ENCODE measurements around the gene P2RY6. TPM values are rescaled to one million over a fixed set of nuclear protein-coding genes. Genes with fewer than 3 reads are reported as not detected.

The P2RY6 gene
- total RNA-seq, 5 donors from 2014 or later (not counting 1 experiment from before 2014, with no cell fraction given) = 1.4 TPM; not detected in 4

- Histone ChIP-seq H3K9me3 (no peaks in the 10 kb centered on the region), H3K27ac (ENCODE audit: low read length) (no peak overlapping the region), H3K4me3 (ENCODE audit: control insufficient read depth in 1 of 2, extremely low read depth in 1 of 2, low read length in 1 of 2) (no peak overlapping the region), H3K36me3 (ENCODE audit: control insufficient read depth in 2 of 2, extremely low read depth in 1 of 2, insufficient read depth in 1 of 2, low read length in 1 of 2) (no peaks in the 10 kb centered on the region), H3K4me1 (ENCODE audit: control insufficient read depth in 1 of 2, extremely low read depth in 1 of 2, insufficient read depth in 2 of 2, low read length in 2 of 2) (peaks cover 3 to 12% of the 10 kb centered on the region in 2 experiments), H3K27me3 (replicated peaks in 1 of 2; ENCODE audit: control insufficient read depth in 2 of 2, extremely low read depth in 1 of 2, insufficient read depth in 2 of 2, low read length in 1 of 2) (peaks cover 0 to 15% of the 10 kb centered on the region in 2 experiments)
- 100% methylated on average over 3 of the region's 4 CpGs for WGBS (ENCODE audit: insufficient coverage)
- Mint-ChIP-seq H3K9me3 (no peaks in the 10 kb centered on the region), H3K4me1 (peaks cover 13 to 16% (median 14%) of the 10 kb centered on the region in 3 donors), H3K4me3 (no peak overlapping the region), H3K36me3 (no peaks in the 10 kb centered on the region), H3K27ac (no peak overlapping the region), H3K27me3 (peaks cover 0 to 12% of the 10 kb centered on the region in 2 donors)
- CTCF ChIA-PET = interaction anchor here in 1 of 2 donors (0.6 kb wide), 1 partner anchor 59 kb away, joined by 3 read pairs; no protein-coding TSS in a partner anchor
- DNase-seq (no peak), ATAC-seq (replicated peaks in 1 of 4) (no peak)
- POLR2A ChIA-PET = no interaction called here
Measured at GRCh38 chr11:73290536-73290935, 18.4 kb downstream of the P2RY6 start.

- DNase-seq (no peak), ATAC-seq (replicated peaks in 1 of 4) (no peak)
- Mint-ChIP-seq H3K36me3 (no peaks in the 10 kb centered on the region), H3K27ac (no peak overlapping the region), H3K27me3 (peaks cover 0 to 12% of the 10 kb centered on the region in 2 donors), H3K4me3 (no peak overlapping the region), H3K4me1 (peaks cover 13 to 16% (median 14%) of the 10 kb centered on the region in 3 donors), H3K9me3 (no peaks in the 10 kb centered on the region)
- no peaks in the 10 kb centered on the region for H3K36me3 ChIP-seq (ENCODE audit: control insufficient read depth in 2 of 2, extremely low read depth in 1 of 2, insufficient read depth in 1 of 2, low read length in 1 of 2)
- H3K27me3 ChIP-seq (replicated peaks in 1 of 2; ENCODE audit: control insufficient read depth in 2 of 2, extremely low read depth in 1 of 2, insufficient read depth in 2 of 2, low read length in 1 of 2) = peaks cover 0 to 19% of the 10 kb centered on the region in 2 experiments
- 58% methylated on average over 3 of the region's 3 CpGs for WGBS (ENCODE audit: insufficient coverage)
- ChIA-PET POLR2A (no interaction called here), CTCF (no interaction called here)
- H3K9me3 ChIP-seq = no peaks in the 10 kb centered on the region
- peaks cover 3 to 12% of the 10 kb centered on the region in 2 experiments for H3K4me1 ChIP-seq (ENCODE audit: control insufficient read depth in 1 of 2, extremely low read depth in 1 of 2, insufficient read depth in 2 of 2, low read length in 2 of 2)
- no peak overlapping the region for H3K27ac ChIP-seq (ENCODE audit: low read length)
- H3K4me3 ChIP-seq (ENCODE audit: control insufficient read depth in 1 of 2, extremely low read depth in 1 of 2, low read length in 1 of 2) = no peak overlapping the region
Measured at GRCh38 chr11:73291196-73291595, 19.1 kb downstream of the P2RY6 start.

GRCh38 chr11:73291781-73292524, 19.8 kb downstream of the P2RY6 start:
- ChIA-PET CTCF (interaction anchor here in 1 of 2 donors (0.5 kb wide), 1 partner anchor 340 kb away, joined by 4 read pairs; no protein-coding TSS in a partner anchor), POLR2A (no interaction called here)
- H3K27ac Mint-ChIP-seq = no peak overlapping the region
- Histone ChIP-seq H3K36me3 (ENCODE audit: control insufficient read depth in 2 of 2, extremely low read depth in 1 of 2, insufficient read depth in 1 of 2, low read length in 1 of 2) (no peaks in the 10 kb centered on the region), H3K27me3 (replicated peaks in 1 of 2; ENCODE audit: control insufficient read depth in 2 of 2, extremely low read depth in 1 of 2, insufficient read depth in 2 of 2, low read length in 1 of 2) (peaks cover 0 to 27% of the 10 kb centered on the region in 2 experiments), H3K4me3 (ENCODE audit: control insufficient read depth in 1 of 2, extremely low read depth in 1 of 2, low read length in 1 of 2) (no peak overlapping the region), H3K27ac (ENCODE audit: low read length) (no peak overlapping the region), H3K4me1 (ENCODE audit: control insufficient read depth in 1 of 2, extremely low read depth in 1 of 2, insufficient read depth in 2 of 2, low read length in 2 of 2) (peaks cover 3 to 12% of the 10 kb centered on the region in 2 experiments), H3K9me3 (no peaks in the 10 kb centered on the region)
- H3K4me1 Mint-ChIP-seq = peaks cover 13 to 16% (median 14%) of the 10 kb centered on the region in 3 donors
- DNase-seq (no peak), ATAC-seq (replicated peaks in 1 of 4) (no peak)
- no peaks in the 10 kb centered on the region for H3K36me3 Mint-ChIP-seq
- WGBS (ENCODE audit: insufficient coverage) = 85% methylated on average over 5 of the region's 12 CpGs
- peaks cover 5 to 15% of the 10 kb centered on the region in 2 donors for H3K27me3 Mint-ChIP-seq
- H3K9me3 Mint-ChIP-seq = no peaks in the 10 kb centered on the region
- H3K4me3 Mint-ChIP-seq = no peak overlapping the region

GRCh38 chr11:73292525-73292894, 20.4 kb downstream of the P2RY6 start:
- no peak overlapping the region for H3K27ac Mint-ChIP-seq
- no CpG with 5 or more reads among the region's 5 CpGs for WGBS (ENCODE audit: insufficient coverage)
- DNase-seq = no peak
- H3K36me3 Mint-ChIP-seq = no peaks in the 10 kb centered on the region
- Histone ChIP-seq H3K36me3 (ENCODE audit: control insufficient read depth in 2 of 2, extremely low read depth in 1 of 2, insufficient read depth in 1 of 2, low read length in 1 of 2) (no peaks in the 10 kb centered on the region), H3K27me3 (replicated peaks in 1 of 2; ENCODE audit: control insufficient read depth in 2 of 2, extremely low read depth in 1 of 2, insufficient read depth in 2 of 2, low read length in 1 of 2) (peaks cover 0 to 29% of the 10 kb centered on the region in 2 experiments), H3K27ac (ENCODE audit: low read length) (no peak overlapping the region), H3K4me1 (ENCODE audit: control insufficient read depth in 1 of 2, extremely low read depth in 1 of 2, insufficient read depth in 2 of 2, low read length in 2 of 2) (peaks cover 3 to 12% of the 10 kb centered on the region in 2 experiments), H3K9me3 (no peaks in the 10 kb centered on the region), H3K4me3 (ENCODE audit: control insufficient read depth in 1 of 2, extremely low read depth in 1 of 2, low read length in 1 of 2) (no peak overlapping the region)
- peaks cover 13 to 16% (median 14%) of the 10 kb centered on the region in 3 donors for H3K4me1 Mint-ChIP-seq
- POLR2A ChIA-PET = no interaction called here
- H3K9me3 Mint-ChIP-seq = no peaks in the 10 kb centered on the region
- no peak for ATAC-seq (replicated peaks in 1 of 4)
- peaks cover 9 to 15% of the 10 kb centered on the region in 2 donors for H3K27me3 Mint-ChIP-seq
- CTCF ChIA-PET = no interaction called here
- no peak overlapping the region for H3K4me3 Mint-ChIP-seq

GRCh38 chr11:73293356-73293936, 21.3 kb downstream of the P2RY6 start:
- WGBS (ENCODE audit: insufficient coverage) = 84% methylated on average over 2 of the region's 4 CpGs
- Histone ChIP-seq H3K9me3 (no peaks in the 10 kb centered on the region), H3K27me3 (replicated peaks in 1 of 2; ENCODE audit: control insufficient read depth in 2 of 2, extremely low read depth in 1 of 2, insufficient read depth in 2 of 2, low read length in 1 of 2) (peaks cover 0 to 38% of the 10 kb centered on the region in 2 experiments), H3K27ac (ENCODE audit: low read length) (no peak overlapping the region), H3K4me1 (ENCODE audit: control insufficient read depth in 1 of 2, extremely low read depth in 1 of 2, insufficient read depth in 2 of 2, low read length in 2 of 2) (peaks cover 3 to 12% of the 10 kb centered on the region in 2 experiments), H3K36me3 (ENCODE audit: control insufficient read depth in 2 of 2, extremely low read depth in 1 of 2, insufficient read depth in 1 of 2, low read length in 1 of 2) (no peaks in the 10 kb centered on the region), H3K4me3 (ENCODE audit: control insufficient read depth in 1 of 2, extremely low read depth in 1 of 2, low read length in 1 of 2) (no peak overlapping the region)
- POLR2A ChIA-PET = no interaction called here
- no peaks in the 10 kb centered on the region for H3K9me3 Mint-ChIP-seq
- peaks cover 15 to 24% of the 10 kb centered on the region in 2 donors for H3K27me3 Mint-ChIP-seq
- no peak overlapping the region for H3K27ac Mint-ChIP-seq
- no peak for ATAC-seq (replicated peaks in 1 of 4)
- no peaks in the 10 kb centered on the region for H3K36me3 Mint-ChIP-seq
- CTCF ChIA-PET = interaction anchor here (0.6 kb wide), 2 partner anchors 403 to 919 kb away, joined by 3 to 5 read pairs; no protein-coding TSS in a partner anchor
- no peak overlapping the region for H3K4me3 Mint-ChIP-seq
- no peak for DNase-seq
- H3K4me1 Mint-ChIP-seq = peaks cover 10 to 11% (median 10%) of the 10 kb centered on the region in 3 donors

- H3K4me3 Mint-ChIP-seq = no peak overlapping the region
- Histone ChIP-seq H3K4me1 (ENCODE audit: control insufficient read depth in 1 of 2, extremely low read depth in 1 of 2, insufficient read depth in 2 of 2, low read length in 2 of 2) (peaks cover 0 to under 1% of the 10 kb centered on the region in 2 experiments), H3K27me3 (replicated peaks in 1 of 2; ENCODE audit: control insufficient read depth in 2 of 2, extremely low read depth in 1 of 2, insufficient read depth in 2 of 2, low read length in 1 of 2) (peaks cover 0 to 34% of the 10 kb centered on the region in 2 experiments), H3K27ac (ENCODE audit: low read length) (no peak overlapping the region), H3K9me3 (no peaks in the 10 kb centered on the region), H3K4me3 (ENCODE audit: control insufficient read depth in 1 of 2, extremely low read depth in 1 of 2, low read length in 1 of 2) (no peak overlapping the region), H3K36me3 (ENCODE audit: control insufficient read depth in 2 of 2, extremely low read depth in 1 of 2, insufficient read depth in 1 of 2, low read length in 1 of 2) (no peaks in the 10 kb centered on the region)
- H3K36me3 Mint-ChIP-seq = no peaks in the 10 kb centered on the region
- ATAC-seq (replicated peaks in 1 of 4) (no peak), DNase-seq (peak in 1 of 35 experiments; percentile 20)
- H3K4me1 Mint-ChIP-seq = peaks cover 0 to 3% (median under 1%) of the 10 kb centered on the region in 3 donors
- peaks cover 17 to 21% of the 10 kb centered on the region in 2 donors for H3K27me3 Mint-ChIP-seq
- POLR2A ChIA-PET = interaction anchor here in 1 of 2 donors (0.6 kb wide), 1 partner anchor 223 kb away, joined by 3 read pairs; no protein-coding TSS in a partner anchor
- H3K9me3 Mint-ChIP-seq = no peaks in the 10 kb centered on the region
- CTCF ChIA-PET = interaction anchor here (0.5 to 1.6 kb wide), 5 partner anchors 41 to 1552 kb away, joined by 3 to 10 read pairs (median 5); no protein-coding TSS in a partner anchor
- H3K27ac Mint-ChIP-seq = no peak overlapping the region
Measured at GRCh38 chr11:73294604-73295003, 22.5 kb downstream of the P2RY6 start.

Measured in T-cell (primary cell).